NCI-H2196 treated with DMSO at 0.1 percent for 48 hours (cell line): Measurements from ENCODE around the gene RPGR.

ENCODE experiments used
- DNase-seq: peaks from one replicate; lab custom pipeline; 2025; ENCODE audit not compliant: unreplicated experiment; lab: John Stamatoyannopoulos, UW

Gene RPGR, protein sequence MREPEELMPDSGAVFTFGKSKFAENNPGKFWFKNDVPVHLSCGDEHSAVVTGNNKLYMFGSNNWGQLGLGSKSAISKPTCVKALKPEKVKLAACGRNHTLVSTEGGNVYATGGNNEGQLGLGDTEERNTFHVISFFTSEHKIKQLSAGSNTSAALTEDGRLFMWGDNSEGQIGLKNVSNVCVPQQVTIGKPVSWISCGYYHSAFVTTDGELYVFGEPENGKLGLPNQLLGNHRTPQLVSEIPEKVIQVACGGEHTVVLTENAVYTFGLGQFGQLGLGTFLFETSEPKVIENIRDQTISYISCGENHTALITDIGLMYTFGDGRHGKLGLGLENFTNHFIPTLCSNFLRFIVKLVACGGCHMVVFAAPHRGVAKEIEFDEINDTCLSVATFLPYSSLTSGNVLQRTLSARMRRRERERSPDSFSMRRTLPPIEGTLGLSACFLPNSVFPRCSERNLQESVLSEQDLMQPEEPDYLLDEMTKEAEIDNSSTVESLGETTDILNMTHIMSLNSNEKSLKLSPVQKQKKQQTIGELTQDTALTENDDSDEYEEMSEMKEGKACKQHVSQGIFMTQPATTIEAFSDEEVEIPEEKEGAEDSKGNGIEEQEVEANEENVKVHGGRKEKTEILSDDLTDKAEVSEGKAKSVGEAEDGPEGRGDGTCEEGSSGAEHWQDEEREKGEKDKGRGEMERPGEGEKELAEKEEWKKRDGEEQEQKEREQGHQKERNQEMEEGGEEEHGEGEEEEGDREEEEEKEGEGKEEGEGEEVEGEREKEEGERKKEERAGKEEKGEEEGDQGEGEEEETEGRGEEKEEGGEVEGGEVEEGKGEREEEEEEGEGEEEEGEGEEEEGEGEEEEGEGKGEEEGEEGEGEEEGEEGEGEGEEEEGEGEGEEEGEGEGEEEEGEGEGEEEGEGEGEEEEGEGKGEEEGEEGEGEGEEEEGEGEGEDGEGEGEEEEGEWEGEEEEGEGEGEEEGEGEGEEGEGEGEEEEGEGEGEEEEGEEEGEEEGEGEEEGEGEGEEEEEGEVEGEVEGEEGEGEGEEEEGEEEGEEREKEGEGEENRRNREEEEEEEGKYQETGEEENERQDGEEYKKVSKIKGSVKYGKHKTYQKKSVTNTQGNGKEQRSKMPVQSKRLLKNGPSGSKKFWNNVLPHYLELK

DNA sequence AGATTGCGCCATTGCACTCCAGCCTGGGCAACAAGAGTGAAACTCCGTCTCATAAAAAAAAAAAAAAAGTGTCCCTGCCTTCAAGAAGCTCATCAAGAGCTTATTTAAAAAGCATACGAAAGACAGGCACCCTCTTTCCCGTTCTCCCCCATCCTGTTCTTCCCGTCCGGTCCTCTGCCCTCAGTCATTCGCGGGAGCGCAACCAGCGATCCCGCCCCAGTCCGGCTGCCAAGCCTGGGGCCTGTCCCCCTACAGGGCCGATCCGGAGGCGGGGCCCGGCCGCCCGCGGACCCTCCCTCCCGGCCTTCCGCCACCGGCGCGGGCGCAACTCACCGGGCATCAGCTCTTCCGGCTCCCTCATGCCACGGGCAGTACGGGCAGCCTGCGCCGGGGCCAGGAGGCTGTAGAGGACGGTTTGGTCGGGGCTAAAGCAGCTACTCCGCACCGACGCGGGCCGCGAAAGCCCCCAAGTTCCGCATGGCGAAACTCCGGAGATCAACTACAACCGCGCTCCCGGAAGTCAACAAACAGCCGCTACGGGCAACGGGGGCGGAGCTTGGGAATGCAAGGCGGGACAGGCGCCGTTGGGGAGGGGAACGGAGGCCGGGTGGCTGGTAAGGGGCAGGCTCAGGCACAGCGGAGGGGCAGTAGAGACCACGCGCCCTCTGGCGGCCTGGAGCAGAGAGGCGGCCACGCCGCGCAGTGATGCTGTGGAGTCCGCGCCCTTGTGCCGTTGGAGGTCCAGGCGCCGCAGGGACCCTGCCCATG lies at the start of gene RPGR:
Gene RPGR, minus strand, starts transcription at position 503 of the 768 bp plus-strand sequence. Its CDS starts 142 bp downstream, at position 361.
- peak; percentile 71 for DNase-seq

DNA sequence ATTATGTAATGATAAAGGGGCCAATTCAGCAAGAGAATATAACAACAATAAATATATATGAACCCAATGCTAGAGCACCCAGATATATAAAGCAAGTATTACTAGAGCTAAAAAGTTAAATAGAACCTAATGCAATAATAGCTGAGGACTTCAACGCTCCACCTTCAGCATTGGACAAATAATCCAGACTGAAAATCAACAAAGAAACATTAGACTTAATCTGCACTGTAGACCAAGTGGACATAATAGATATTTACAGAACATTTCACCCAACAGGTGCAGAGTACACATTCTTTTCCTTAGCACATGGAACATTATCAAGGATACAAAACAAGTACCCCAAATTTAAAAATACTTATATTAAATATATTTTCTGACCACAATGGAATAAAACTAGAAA lies 49.4 kb upstream of the RPGR start:
- DNase-seq: no peak

DNA sequence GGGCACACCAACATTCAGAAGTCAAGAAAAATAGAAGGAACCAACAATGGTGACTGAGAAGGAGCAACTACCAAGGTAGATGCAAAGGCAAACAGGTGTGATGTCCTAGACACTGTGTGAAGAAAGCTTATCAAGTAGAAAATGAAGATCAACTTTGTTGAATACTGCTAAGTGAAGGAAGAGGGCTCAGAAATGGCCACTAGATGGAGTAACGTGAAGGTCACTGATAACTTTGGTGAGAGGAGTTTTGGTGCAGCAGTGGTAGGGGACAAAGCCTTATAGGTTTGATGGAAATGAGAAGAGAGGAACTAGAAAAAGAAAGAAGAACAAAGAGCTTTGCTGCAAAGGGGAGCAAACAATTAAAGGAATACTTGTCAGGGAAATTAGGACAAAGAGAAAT lies 48.6 kb upstream of the RPGR start:
- DNase-seq: peak; percentile 0

DNA sequence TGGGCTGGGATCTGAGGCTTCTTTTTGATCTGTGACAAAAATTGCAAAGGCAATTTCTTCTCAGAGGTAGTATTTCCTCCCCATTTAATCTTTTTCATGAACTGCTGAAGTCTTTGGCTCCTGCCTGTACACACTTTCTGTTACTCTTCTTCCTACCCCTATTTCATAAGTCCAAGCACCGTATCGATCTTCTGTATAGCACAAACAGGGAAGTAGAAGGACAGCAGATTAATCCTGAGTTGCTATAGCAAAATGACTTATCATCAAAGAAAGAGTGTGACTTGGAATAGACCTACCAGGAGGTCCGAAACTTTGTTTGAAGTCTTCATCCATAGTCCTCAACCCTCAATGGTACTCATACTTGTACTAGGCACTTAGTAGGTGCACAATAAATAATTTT lies 47.1 kb upstream of the RPGR start:
- no peak for DNase-seq

DNA sequence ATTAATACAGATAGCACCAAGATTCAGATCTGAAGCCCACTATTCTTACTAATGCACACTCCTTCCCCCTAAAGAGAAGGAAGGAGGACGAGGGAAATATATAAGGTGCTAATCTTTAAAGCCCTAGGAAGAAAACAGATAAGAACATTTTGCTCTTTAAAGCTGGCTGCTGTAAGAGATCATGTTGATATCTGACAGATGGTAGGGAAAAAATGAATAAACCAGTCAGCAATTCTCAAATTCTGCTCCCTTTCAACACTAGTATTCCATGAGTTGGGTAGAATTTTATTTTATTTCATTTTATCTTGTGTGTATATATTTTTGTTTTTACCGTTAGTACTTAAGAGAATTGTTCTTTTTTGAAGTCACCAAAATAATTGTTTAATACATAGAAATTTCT lies 44.3 kb upstream of the RPGR start:
- no peak for DNase-seq

DNA sequence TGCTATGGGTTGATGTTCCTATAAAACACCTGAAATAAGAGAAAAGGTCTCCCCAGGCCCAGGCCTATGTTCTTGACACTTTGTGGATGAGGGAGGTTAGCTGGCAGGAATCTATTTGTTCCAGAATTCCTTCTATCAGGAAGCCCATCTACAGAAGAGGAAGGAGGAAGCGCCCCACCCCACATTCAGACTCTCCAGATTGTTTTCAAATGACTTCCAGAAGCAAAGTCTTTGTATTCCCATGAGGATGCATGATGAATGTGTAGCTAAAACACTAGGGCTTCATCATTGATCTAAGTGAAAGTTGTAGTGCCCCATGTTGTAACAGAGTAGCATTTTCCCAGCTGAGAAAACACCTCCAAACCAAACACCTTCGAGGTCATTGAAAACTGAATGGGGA lies 41.5 kb upstream of the RPGR start:
- DNase-seq: no peak

DNA sequence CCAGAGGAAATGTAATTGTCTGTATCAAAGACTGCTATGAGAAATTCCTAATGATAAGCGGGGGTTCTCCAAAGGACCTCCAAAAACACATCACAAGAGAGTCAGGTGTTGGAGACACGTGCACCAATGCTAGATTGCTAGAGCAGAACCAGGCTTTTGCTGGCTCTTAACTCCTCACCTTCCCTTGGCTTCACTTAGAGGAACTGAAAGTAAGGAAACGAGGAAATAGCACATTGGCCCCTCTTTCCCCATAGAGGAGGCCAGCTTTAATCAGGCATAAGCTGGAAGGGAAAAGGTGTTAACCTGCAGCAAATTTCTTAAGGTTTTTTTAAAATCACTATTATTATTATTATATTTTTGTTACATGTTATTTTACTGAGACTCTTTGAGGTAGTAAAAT lies 38.6 kb upstream of the RPGR start:
- DNase-seq: no peak

DNA sequence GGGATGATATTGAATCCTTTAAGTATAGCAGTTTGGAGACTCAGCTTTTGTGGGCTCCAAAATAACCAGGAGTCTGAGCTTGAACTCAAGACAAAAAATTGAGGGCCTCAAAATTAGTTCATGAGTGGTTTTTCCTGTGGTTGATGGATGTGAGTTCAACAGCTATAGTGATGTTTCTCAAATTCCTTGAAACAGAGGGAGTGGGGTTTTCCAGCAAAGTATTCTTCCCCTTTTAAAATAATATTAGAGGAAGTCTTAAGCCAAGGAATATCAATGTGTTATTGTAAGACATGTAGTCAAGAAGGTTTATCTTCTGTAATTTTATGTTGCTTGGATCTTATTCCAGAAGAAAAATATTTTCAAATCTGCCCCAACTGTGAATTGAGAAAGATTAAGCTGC lies 35.7 kb upstream of the RPGR start:
- DNase-seq: no peak

DNA sequence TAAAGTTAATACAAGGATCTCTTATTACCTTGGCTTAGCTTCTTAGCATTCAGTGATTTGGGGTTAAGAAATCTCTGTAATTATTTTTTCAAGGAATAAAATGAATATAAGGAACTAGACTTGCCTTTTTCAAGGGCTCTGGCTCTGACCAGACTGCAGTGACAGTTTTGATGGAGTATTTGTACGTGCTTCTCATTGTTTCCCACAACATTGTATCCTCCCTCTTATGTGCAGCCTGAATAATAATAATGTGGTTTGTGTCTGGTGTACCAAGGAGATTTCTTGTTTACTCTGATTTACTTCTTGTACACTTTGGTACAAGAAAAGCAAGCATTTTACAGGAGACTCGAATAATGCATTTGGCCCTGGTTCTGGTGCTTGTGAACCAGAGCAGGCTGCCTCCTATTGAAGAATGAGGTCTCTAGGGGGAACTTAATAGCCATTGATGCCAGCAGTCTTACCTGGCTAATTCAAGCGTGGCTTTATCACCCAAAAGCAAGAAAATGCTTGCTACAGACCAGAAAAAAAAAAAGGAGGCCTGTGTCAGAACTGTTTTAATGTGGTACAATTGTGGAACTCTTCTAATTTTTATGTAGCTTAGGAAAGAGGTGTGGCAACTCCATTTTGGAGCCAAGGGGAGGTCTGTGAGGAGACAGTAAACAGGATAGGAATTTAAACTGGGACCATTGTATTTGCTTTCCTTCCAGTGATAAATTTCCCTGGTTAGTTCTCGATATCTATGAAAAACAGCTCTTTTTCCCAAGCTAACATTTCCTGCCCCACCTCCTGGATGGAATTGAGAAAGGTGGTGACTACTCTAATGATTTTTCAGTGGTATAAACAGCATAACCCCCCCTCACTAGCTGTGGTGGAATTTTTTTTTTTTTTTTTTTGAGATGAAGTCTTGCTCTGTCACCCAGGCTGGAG lies 30.7 kb upstream of the RPGR start:
- DNase-seq: no peak

DNA sequence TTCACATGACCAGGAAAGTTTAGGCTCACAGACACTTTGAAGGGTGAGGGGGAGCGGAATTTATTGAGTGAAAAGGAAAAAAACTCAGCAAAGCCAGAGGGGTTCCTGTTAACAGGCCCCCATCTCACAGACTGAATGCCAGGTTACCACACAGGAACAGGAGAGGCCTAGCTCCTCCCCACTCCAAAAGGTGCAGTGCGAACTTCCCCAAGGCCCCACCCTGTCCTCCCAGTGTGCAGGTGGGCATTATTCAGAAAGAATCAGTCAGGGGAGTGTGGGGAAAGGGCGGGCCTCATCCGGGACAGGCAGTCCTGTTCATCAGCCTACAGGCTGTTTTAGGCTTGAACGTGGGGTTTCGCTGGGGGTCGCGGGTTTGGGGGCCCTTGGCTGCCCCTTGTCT lies 29.1 kb upstream of the RPGR start:
- no peak for DNase-seq

DNA sequence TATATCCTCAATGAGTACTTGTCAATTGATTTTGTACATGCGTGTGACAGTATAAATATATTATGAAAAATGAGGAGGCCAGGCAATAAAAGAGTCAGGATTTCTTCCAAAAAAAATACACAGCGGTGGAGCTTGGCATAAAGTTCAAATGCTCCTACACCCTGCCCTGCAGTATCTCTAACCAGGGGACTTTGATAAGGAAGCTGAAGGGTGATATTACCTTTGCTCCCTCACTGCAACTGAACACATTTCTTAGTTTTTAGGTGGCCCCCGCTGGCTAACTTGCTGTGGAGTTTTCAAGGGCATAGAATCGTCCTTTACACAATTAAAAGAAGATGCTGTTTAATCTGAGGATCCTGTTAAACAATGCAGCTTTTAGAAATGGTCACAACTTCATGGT lies 25.1 kb upstream of the RPGR start, which contains the start of gene OTC:
Gene OTC, plus strand, starts transcription at position 243 of the 400 bp plus-strand sequence. Its CDS starts 93 bp downstream, at position 336.
- no peak for DNase-seq

DNA sequence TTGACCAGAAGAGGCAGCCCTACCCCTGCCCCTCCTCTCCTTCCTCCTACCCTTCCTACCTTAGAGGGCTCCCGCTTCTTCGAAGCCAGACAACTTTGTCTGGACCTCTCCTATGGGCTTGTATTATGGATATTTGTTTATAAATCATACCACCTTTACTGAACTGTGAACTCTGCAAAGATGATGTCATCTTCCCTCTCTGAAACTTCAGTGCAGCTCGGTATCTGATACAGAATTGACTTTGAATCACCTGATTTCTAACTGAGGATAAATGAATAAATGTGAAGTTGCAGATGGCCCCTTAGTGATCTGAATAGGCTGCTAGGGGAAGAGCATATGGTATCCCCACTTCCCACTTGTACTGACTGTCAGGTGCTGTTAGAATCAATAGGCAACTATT lies 24.0 kb upstream of the RPGR start:
- no peak for DNase-seq

DNA sequence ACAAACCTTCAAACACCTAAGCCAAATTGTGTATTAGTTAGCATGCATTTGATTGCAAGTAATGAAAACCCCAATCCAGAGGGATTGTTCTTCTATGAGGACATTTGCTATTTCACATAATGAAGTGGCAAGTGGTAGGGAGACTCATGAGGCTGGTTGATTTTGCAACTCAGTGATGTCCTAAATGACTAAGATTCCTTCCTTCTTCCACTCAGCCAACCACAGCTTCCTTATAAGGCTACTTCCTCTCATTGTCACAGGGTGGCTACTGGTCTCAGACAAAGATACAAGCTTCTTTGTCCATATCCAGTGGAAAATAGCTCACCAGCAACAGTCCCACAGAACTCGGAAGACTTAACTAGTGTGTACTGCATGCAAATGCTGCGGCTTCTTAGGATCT lies 19.8 kb upstream of the RPGR start:
- DNase-seq: no peak

DNA sequence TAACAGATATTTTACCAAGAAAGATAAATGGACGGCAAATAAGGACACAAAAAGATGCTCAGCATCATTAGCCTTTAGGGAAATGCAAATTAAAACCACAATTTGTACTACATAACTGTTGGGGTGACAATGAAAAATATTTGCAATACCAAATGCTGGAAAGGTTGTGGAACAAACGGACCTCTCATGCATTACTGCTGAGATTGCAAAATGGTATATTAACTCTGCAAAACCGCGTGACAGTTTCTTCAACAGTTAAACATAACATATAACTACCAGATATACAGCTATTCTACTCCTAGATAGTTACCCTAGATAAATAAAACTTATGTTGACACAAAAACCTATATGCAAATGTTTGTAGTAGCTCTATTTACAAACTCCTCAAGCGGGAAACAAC lies 18.8 kb upstream of the RPGR start:
- no peak for DNase-seq

DNA sequence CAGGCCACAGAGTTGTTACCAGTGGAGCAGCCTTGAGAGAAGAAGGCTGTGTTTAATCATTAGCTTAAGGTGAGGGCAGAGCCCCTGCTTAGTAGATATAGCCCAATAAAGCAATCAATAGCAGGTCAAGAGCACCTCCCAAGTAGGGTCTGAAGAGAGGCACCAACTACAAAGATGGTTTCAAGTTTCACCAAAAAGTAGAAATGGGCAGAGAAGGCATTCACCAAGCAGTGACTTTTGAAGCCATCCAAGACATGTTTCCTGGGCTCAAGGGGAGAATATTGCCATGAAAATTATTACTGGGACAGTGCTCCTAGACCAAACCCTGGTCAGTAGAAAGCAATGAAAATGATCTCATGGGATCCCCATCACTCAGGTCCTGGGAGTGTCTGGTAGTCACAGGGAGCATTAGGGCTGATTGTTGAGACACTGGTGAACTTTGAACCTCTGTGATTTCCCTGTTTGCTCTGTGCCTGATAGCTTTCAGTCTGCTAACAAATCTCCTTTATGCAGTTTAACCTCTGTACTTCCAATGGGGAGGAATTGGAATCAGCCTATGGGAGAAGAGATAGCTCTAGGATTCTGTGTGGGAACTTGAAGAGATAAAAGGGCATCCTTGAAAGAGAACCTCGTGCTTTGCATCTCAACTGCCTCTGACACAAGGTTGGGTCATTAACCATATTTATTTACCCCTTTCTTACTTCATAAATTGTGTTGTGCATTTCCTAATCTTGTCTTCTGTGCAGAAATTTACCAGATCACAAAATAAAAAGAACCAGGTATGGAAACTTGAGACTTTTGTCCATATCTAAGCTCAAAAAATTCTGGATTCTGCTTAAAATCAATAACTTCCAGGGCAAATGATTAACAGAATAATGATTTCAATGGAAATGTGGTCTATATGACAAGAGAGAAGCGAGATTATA lies 15.8 kb upstream of the RPGR start:
- no peak for DNase-seq

DNA sequence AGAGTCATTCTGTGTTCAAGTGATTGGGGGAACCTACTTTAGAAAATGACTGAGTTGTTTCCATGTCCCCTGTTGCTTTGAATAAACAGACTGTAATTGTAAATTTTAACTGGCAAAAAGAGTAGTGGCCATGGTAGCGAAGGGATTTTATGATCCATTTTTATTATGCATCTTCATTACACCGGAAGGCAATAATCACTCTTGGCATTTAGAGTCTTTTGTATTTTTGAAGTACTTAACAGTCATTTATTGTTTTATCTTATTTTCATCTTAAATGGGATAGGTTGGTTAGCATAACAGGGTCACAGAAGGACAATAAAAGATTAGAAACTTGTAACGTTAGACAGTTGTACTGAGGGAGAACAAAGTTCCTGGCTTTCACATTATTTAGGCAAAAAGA lies 14.1 kb upstream of the RPGR start:
- no peak for DNase-seq

DNA sequence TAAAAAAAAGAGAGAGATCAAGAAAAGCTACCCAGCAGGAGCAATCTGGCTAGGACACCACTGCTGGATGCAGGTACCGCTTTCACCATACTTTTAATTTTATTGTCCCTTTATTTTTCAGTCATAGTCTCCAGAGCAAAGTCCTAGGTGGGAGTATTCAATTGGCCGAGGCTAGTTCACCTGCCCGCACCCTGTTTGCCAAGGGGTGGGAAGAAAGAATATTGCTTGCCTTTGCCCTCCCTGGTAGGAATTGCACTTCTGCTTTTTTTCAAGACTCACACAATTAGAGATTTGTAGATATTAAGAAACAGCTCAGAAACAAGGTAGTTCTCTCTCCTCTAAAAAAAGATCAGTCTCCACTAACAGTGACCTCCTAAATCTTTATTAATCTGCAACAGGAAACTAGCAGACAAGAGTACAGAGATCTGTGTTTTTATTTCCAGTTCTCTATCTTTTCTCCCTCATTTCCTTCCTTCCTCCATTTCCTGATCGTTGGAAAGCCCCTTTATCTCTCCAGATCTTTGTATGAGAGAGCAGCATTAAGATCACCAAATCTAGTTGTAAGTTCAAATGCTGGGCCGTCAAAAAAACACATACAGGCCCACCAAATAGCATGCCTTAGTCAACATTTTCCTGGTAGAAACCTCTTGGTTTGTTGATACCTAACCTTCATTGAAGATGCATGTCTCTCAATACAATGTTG lies 9.4 kb upstream of the RPGR start:
- no peak for DNase-seq

DNA sequence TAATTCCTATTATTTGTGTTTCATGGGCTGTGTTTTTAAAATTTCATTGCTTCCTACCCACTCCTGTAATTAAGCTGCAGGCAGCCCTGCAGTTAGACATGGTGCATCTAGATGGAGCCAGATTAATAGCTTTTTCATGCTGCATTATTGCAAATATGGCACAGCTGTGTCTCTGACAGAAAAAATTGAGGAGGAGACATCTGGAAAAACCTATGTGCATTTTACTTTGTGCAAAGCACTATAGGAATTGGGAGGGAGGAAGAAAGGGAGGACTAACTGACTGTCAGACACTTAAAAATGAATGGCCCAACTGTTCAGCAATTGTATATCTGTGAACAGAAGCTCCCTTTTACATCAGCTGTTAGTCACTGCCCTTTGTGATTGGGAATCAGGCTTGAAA lies 8.1 kb upstream of the RPGR start:
- DNase-seq: no peak
